ENCODE measurements around the gene GOLGA6L6.
"Not testable (repeated sequence)": the region's sequence is repeated elsewhere in the genome, so short reads cannot be mapped to it uniquely, and the experiment has no call there.

DNA sequence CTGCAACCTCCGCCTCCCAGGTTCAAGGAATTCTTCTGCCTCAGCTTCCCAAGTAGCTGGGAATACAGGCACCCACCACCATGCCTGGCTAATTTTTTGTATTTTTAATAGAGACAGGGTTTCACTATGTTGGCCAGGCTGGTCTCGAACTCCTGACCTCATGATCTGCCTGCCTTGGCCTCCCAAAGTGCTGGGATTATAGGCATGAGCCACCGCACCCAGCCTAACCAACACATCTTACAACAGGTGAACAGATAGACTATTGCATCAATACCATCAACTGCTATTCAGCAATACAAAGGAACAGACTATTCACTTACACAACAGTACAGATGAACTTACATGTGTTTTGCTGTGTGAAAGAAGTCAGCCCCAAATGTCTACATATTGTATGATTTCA is 45.2 kb upstream of the GOLGA6L6 start:
- TF ChIP-seq, protein P1, sequence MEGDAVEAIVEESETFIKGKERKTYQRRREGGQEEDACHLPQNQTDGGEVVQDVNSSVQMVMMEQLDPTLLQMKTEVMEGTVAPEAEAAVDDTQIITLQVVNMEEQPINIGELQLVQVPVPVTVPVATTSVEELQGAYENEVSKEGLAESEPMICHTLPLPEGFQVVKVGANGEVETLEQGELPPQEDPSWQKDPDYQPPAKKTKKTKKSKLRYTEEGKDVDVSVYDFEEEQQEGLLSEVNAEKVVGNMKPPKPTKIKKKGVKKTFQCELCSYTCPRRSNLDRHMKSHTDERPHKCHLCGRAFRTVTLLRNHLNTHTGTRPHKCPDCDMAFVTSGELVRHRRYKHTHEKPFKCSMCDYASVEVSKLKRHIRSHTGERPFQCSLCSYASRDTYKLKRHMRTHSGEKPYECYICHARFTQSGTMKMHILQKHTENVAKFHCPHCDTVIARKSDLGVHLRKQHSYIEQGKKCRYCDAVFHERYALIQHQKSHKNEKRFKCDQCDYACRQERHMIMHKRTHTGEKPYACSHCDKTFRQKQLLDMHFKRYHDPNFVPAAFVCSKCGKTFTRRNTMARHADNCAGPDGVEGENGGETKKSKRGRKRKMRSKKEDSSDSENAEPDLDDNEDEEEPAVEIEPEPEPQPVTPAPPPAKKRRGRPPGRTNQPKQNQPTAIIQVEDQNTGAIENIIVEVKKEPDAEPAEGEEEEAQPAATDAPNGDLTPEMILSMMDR (conservative IDR thresholded peaks at IDR 0.05 in 1 of 2, IDR thresholded peaks at IDR 0.05 in 1 of 2; ENCODE audit: extremely low read depth in 1 of 2, insufficient read depth in 1 of 2, low read depth in 1 of 2, low read length in 2 of 2) = not testable (repeated sequence)
- not testable (repeated sequence) for TF ChIP-seq EZH2 (IDR thresholded peaks at IDR 0.05; ENCODE audit: borderline replicate concordance, low read length)

Data from mammary epithelial cell (primary cell).